GM23338 (cell line): ENCODE measurements around the gene OR2A5. TPM values are rescaled to one million over a fixed set of nuclear protein-coding genes. Genes with fewer than 3 reads are reported as not detected.

ENCODE experiments used
- ATAC-seq: fragments of 200-7000 bp; cut with Tn5 transposase; 3 replicates; pipeline ENCODE4 v1.9.1; 2020
- DNase-seq: peaks from one replicate; pipeline ENCODE4 v3.0.0-alpha.2; 2015; ENCODE audit warnings: low spot score
- H2AFZ ChIP-seq: fragments of 200-600 bp; sonication (generic); 2 replicates; pipeline ENCODE4 v1.8.0; 2016; ENCODE audit warnings: antibody characterized with exemption, mild to moderate bottlenecking, moderate library complexity
- H3F3A ChIP-seq: fragments of 200-600 bp; sonication (generic); replicated peaks from 2 replicates; pipeline ENCODE4 v1.8.0; 2017; ENCODE audit warnings: antibody characterized with exemption, mixed run types, low read depth
- H3K27ac ChIP-seq: fragments of 200-600 bp; sonication (generic); 2 replicates; pipeline ENCODE4 v1.6.1; 2016; ENCODE audit warnings: low read depth
- H3K27me3 ChIP-seq: fragments of 200-600 bp; sonication (generic); 2 replicates; pipeline ENCODE4 v1.8.0; 2016; ENCODE audit warnings: mild to moderate bottlenecking, mixed run types, moderate library complexity; ENCODE audit not compliant: insufficient read depth
- H3K36me3 ChIP-seq: fragments of 200-600 bp; sonication (generic); 2 replicates; pipeline ENCODE4 v1.8.0; 2016; ENCODE audit warnings: mild to moderate bottlenecking; ENCODE audit not compliant: insufficient read depth
- H3K4me1 ChIP-seq: fragments of 200-600 bp; sonication (generic); 2 replicates; pipeline ENCODE4 v1.8.0; 2016; ENCODE audit warnings: mild to moderate bottlenecking, moderate library complexity; ENCODE audit not compliant: insufficient read depth
- H3K4me2 ChIP-seq: fragments of 200-600 bp; sonication (generic); 2 replicates; pipeline ENCODE4 v1.7.1; 2017; ENCODE audit warnings: mixed run types
- H3K4me3 ChIP-seq: fragments of 200-600 bp; sonication (generic); 2 replicates; pipeline ENCODE4 v1.6.1; 2016; ENCODE audit warnings: mixed run types
- H3K79me2 ChIP-seq: fragments of 200-600 bp; sonication (generic); replicated peaks from 2 replicates; pipeline ENCODE4 v1.8.0; 2017; ENCODE audit warnings: mild to moderate bottlenecking; ENCODE audit not compliant: insufficient read depth
- H3K9me2 ChIP-seq: fragments of 200-600 bp; sonication (generic); 2 replicates; pipeline ENCODE4 v1.8.0; 2017; ENCODE audit not compliant: insufficient read depth
- H4K20me1 ChIP-seq: fragments of 200-600 bp; sonication (generic); replicated peaks from 2 replicates; pipeline ENCODE4 v1.8.0; 2017; ENCODE audit warnings: mild to moderate bottlenecking; ENCODE audit not compliant: insufficient read depth
- H3K27ac Mint-ChIP-seq: 2 replicates; pipeline ENCODE4 v1.8.0; 2020; ENCODE audit warnings: inconsistent platforms, mild to moderate bottlenecking, moderate library complexity, mixed read lengths
- H3K27me3 Mint-ChIP-seq: 3 replicates; pipeline ENCODE4 v1.8.0; 2022; ENCODE audit warnings: low read depth, mild to moderate bottlenecking, moderate library complexity, mixed read lengths, inconsistent platforms; ENCODE audit not compliant: insufficient read depth, poor library complexity
- H3K36me3 Mint-ChIP-seq: 3 replicates; pipeline ENCODE4 v1.8.0; 2021; ENCODE audit warnings: low read depth, mild to moderate bottlenecking, inconsistent platforms, moderate library complexity, mixed read lengths
- H3K4me1 Mint-ChIP-seq: 3 replicates; pipeline ENCODE4 v1.8.0; 2020; ENCODE audit warnings: mild to moderate bottlenecking, inconsistent platforms, mixed read lengths
- H3K4me3 Mint-ChIP-seq: 3 replicates; pipeline ENCODE4 v1.8.0; 2021; ENCODE audit warnings: moderate library complexity, mild to moderate bottlenecking, inconsistent platforms, mixed read lengths
- H3K9me3 Mint-ChIP-seq: 3 replicates; pipeline ENCODE4 v1.8.0; 2020; ENCODE audit warnings: moderate library complexity, mild to moderate bottlenecking, inconsistent platforms, mixed read lengths
- CREB1 ChIP-seq: fragments of 250-450 bp; sonication (Bioruptor Pico); IDR thresholded peaks from 2 replicates; pipeline ENCODE4 v1.5.0; 2020; ENCODE audit warnings: low read depth, mild to moderate bottlenecking, moderate library complexity
- EZH2 ChIP-seq: fragments of 200-600 bp; sonication (generic); IDR thresholded peaks from one replicate; pipeline ENCODE4 v1.8.0; 2017; ENCODE audit warnings: antibody characterized with exemption, mild to moderate bottlenecking, low read depth; ENCODE audit not compliant: unreplicated experiment
- EZH2phosphoT487 ChIP-seq: fragments of 200-600 bp; sonication (generic); IDR thresholded peaks from one replicate; pipeline ENCODE4 v1.8.1; 2018; ENCODE audit warnings: antibody characterized with exemption; ENCODE audit not compliant: unreplicated experiment
- JUNB ChIP-seq: IDR thresholded peaks from one replicate; pipeline ENCODE4 v1.6.1; 2016; ENCODE audit warnings: antibody characterized with exemption; ENCODE audit not compliant: unreplicated experiment
- NANOG ChIP-seq: IDR thresholded peaks from 2 replicates; pipeline ENCODE4 v1.6.1; 2016; ENCODE audit warnings: antibody characterized with exemption, borderline replicate concordance
- POLR2AphosphoS5 ChIP-seq: IDR thresholded peaks from 2 replicates; pipeline ENCODE4 v1.6.1; 2016; ENCODE audit warnings: antibody characterized with exemption, low read depth
- STAT1 ChIP-seq: IDR thresholded peaks from one replicate; pipeline ENCODE4 v1.6.1; 2016; ENCODE audit warnings: antibody characterized with exemption; ENCODE audit not compliant: unreplicated experiment
- ZNF114 ChIP-seq: fragments of 250-450 bp; sonication (Bioruptor Pico); IDR thresholded peaks from 2 replicates; pipeline ENCODE4 v1.5.0; 2020; ENCODE audit warnings: mild to moderate bottlenecking, moderate library complexity
- ZNF331 ChIP-seq: fragments of 250-450 bp; sonication (Bioruptor Pico); IDR thresholded peaks from 2 replicates; pipeline ENCODE4 v1.5.0; 2020; ENCODE audit warnings: low read depth, mild to moderate bottlenecking, moderate library complexity
- polyA plus RNA-seq: library from polyadenylated mRNA; unstranded; fragments of >200 nt; fragmentation: Nextera tagmentation; extraction: Ambion mirVana; gene quantifications from 2 replicates; pipeline ENCODE4 v1.2.1, GENCODE V29; 2016
- total RNA-seq: library from RNA; depleted of rRNA; stranded (reverse); fragments of >200 nt; shearing (Covaris generic); gene quantifications from 2 replicates; pipeline ENCODE4 v1.2.3, GENCODE V29; 2014
- TF ChIP-seq, protein P1 (sequence below): IDR thresholded peaks from 2 replicates; pipeline ENCODE4 v1.6.1; 2016; ENCODE audit warnings: antibody characterized with exemption
- TF ChIP-seq, protein P2 (sequence below), 2 experiments: fragments of 200-600 bp in 1 of 2; sonication (generic) in 1 of 2; conservative IDR thresholded peaks; 2 replicates each; pipeline versions ENCODE4 v1.5.1 to v1.6.1; 2016 to 2017; ENCODE audit warnings: antibody characterized with exemption in 2 of 2, low read depth in 2 of 2, mild to moderate bottlenecking in 2 of 2, moderate library complexity in 1 of 2
- TF ChIP-seq, protein P3 (sequence below): fragments of 250-450 bp; sonication (Bioruptor Pico); IDR thresholded peaks from 2 replicates; pipeline ENCODE4 v1.5.0; 2020; ENCODE audit warnings: mild to moderate bottlenecking, moderate library complexity
- TF ChIP-seq, protein P4 (sequence below): IDR thresholded peaks from one replicate; pipeline ENCODE4 v1.6.1; 2018; ENCODE audit warnings: antibody characterized with exemption; ENCODE audit not compliant: unreplicated experiment

The OR2A5 gene
- total and polyA plus RNA-seq, 2 experiments from 2014 or later, result not detected

DNA sequence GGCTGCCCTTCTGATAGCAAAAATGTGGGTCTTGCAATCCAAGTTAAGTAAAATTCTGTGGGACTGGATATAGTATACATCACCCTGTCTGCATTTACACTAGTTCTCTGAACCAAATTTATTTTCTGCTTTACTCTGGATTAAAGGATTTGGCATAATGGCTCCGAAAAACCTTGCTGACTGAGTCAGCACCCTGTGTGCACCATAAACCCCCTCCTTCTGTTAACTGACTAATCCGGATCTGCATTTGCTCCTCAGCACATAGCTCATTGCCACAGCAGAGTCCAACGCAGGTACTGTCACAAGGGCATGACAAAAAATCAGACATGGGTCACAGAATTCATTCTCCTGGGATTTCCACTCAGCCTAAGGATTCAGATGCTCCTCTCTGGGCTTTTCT lies 1.3 kb downstream of the OR2A5 start:
- Histone ChIP-seq H3K9me2 (no peaks in the 10 kb centered on the region), H3K4me3 (no peak overlapping the region), H2AFZ (no peak overlapping the region), H3F3A (no peaks in the 10 kb centered on the region), H3K27me3 (no peaks in the 10 kb centered on the region), H3K27ac (no peak overlapping the region), H4K20me1 (no peaks in the 10 kb centered on the region), H3K36me3 (no peaks in the 10 kb centered on the region), H3K4me1 (no peaks in the 10 kb centered on the region), H3K4me2 (no peak overlapping the region), H3K79me2 (no peaks in the 10 kb centered on the region)
- ATAC-seq (no peak), DNase-seq (no peak)
- TF ChIP-seq JUNB (no peak), EZH2phosphoT487 (no peak), ZNF331 (no peak), CREB1 (CRISPR knock-in tag) (no peak), STAT1 (no peak), EZH2 (no peak), POLR2AphosphoS5 (no peak), NANOG (no peak), ZNF114 (CRISPR knock-in tag) (no peak)
- TF ChIP-seq, protein P1, sequence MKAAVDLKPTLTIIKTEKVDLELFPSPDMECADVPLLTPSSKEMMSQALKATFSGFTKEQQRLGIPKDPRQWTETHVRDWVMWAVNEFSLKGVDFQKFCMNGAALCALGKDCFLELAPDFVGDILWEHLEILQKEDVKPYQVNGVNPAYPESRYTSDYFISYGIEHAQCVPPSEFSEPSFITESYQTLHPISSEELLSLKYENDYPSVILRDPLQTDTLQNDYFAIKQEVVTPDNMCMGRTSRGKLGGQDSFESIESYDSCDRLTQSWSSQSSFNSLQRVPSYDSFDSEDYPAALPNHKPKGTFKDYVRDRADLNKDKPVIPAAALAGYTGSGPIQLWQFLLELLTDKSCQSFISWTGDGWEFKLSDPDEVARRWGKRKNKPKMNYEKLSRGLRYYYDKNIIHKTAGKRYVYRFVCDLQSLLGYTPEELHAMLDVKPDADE, result no peak
- TF ChIP-seq, protein P2, sequence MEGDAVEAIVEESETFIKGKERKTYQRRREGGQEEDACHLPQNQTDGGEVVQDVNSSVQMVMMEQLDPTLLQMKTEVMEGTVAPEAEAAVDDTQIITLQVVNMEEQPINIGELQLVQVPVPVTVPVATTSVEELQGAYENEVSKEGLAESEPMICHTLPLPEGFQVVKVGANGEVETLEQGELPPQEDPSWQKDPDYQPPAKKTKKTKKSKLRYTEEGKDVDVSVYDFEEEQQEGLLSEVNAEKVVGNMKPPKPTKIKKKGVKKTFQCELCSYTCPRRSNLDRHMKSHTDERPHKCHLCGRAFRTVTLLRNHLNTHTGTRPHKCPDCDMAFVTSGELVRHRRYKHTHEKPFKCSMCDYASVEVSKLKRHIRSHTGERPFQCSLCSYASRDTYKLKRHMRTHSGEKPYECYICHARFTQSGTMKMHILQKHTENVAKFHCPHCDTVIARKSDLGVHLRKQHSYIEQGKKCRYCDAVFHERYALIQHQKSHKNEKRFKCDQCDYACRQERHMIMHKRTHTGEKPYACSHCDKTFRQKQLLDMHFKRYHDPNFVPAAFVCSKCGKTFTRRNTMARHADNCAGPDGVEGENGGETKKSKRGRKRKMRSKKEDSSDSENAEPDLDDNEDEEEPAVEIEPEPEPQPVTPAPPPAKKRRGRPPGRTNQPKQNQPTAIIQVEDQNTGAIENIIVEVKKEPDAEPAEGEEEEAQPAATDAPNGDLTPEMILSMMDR (conservative IDR thresholded peaks at IDR 0.05; ENCODE audit: low read depth in 2 of 2), result no peak
- TF ChIP-seq, protein P3, sequence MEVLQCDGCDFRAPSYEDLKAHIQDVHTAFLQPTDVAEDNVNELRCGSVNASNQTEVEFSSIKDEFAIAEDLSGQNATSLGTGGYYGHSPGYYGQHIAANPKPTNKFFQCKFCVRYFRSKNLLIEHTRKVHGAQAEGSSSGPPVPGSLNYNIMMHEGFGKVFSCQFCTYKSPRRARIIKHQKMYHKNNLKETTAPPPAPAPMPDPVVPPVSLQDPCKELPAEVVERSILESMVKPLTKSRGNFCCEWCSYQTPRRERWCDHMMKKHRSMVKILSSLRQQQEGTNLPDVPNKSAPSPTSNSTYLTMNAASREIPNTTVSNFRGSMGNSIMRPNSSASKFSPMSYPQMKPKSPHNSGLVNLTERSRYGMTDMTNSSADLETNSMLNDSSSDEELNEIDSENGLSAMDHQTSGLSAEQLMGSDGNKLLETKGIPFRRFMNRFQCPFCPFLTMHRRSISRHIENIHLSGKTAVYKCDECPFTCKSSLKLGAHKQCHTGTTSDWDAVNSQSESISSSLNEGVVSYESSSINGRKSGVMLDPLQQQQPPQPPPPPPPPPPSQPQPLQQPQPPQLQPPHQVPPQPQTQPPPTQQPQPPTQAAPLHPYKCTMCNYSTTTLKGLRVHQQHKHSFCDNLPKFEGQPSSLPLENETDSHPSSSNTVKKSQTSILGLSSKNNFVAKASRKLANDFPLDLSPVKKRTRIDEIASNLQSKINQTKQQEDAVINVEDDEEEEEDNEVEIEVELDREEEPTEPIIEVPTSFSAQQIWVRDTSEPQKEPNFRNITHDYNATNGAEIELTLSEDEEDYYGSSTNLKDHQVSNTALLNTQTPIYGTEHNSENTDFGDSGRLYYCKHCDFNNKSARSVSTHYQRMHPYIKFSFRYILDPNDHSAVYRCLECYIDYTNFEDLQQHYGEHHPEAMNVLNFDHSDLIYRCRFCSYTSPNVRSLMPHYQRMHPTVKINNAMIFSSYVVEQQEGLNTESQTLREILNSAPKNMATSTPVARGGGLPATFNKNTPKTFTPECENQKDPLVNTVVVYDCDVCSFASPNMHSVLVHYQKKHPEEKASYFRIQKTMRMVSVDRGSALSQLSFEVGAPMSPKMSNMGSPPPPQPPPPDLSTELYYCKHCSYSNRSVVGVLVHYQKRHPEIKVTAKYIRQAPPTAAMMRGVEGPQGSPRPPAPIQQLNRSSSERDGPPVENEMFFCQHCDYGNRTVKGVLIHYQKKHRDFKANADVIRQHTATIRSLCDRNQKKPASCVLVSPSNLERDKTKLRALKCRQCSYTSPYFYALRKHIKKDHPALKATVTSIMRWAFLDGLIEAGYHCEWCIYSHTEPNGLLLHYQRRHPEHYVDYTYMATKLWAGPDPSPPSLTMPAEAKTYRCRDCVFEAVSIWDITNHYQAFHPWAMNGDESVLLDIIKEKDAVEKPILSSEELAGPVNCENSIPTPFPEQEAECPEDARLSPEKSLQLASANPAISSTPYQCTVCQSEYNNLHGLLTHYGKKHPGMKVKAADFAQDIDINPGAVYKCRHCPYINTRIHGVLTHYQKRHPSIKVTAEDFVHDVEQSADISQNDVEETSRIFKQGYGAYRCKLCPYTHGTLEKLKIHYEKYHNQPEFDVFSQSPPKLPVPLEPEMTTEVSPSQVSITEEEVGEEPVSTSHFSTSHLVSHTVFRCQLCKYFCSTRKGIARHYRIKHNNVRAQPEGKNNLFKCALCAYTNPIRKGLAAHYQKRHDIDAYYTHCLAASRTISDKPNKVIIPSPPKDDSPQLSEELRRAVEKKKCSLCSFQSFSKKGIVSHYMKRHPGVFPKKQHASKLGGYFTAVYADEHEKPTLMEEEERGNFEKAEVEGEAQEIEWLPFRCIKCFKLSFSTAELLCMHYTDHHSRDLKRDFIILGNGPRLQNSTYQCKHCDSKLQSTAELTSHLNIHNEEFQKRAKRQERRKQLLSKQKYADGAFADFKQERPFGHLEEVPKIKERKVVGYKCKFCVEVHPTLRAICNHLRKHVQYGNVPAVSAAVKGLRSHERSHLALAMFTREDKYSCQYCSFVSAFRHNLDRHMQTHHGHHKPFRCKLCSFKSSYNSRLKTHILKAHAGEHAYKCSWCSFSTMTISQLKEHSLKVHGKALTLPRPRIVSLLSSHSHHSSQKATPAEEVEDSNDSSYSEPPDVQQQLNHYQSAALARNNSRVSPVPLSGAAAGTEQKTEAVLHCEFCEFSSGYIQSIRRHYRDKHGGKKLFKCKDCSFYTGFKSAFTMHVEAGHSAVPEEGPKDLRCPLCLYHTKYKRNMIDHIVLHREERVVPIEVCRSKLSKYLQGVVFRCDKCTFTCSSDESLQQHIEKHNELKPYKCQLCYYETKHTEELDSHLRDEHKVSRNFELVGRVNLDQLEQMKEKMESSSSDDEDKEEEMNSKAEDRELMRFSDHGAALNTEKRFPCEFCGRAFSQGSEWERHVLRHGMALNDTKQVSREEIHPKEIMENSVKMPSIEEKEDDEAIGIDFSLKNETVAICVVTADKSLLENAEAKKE (CRISPR knock-in tag), result no peak
- TF ChIP-seq, protein P4, sequence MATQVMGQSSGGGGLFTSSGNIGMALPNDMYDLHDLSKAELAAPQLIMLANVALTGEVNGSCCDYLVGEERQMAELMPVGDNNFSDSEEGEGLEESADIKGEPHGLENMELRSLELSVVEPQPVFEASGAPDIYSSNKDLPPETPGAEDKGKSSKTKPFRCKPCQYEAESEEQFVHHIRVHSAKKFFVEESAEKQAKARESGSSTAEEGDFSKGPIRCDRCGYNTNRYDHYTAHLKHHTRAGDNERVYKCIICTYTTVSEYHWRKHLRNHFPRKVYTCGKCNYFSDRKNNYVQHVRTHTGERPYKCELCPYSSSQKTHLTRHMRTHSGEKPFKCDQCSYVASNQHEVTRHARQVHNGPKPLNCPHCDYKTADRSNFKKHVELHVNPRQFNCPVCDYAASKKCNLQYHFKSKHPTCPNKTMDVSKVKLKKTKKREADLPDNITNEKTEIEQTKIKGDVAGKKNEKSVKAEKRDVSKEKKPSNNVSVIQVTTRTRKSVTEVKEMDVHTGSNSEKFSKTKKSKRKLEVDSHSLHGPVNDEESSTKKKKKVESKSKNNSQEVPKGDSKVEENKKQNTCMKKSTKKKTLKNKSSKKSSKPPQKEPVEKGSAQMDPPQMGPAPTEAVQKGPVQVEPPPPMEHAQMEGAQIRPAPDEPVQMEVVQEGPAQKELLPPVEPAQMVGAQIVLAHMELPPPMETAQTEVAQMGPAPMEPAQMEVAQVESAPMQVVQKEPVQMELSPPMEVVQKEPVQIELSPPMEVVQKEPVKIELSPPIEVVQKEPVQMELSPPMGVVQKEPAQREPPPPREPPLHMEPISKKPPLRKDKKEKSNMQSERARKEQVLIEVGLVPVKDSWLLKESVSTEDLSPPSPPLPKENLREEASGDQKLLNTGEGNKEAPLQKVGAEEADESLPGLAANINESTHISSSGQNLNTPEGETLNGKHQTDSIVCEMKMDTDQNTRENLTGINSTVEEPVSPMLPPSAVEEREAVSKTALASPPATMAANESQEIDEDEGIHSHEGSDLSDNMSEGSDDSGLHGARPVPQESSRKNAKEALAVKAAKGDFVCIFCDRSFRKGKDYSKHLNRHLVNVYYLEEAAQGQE, result no peak
- Mint-ChIP-seq H3K36me3 (no peaks in the 10 kb centered on the region), H3K27ac (no peak overlapping the region), H3K9me3 (no peaks in the 10 kb centered on the region), H3K27me3 (no peaks in the 10 kb centered on the region), H3K4me3 (no peak overlapping the region), H3K4me1 (no peaks in the 10 kb centered on the region)
